Esophagus squamous epithelium (tissue), 5 donors: Measurements from ENCODE around the gene ZDHHC7. TPM values are rescaled to one million over a fixed set of nuclear protein-coding genes. Genes with fewer than 3 reads are reported as not detected.

ENCODE experiments used
- DNase-seq: peaks from one replicate; lab custom pipeline; 2025; lab: John Stamatoyannopoulos, UW
- H3K27ac ChIP-seq, 4 donors: fragments of 200-600 bp; sonication (generic); one replicate each; pipeline ENCODE4 v1.5.1; 2016 to 2019; ENCODE audit warnings: mild to moderate bottlenecking in 1 of 4
- H3K27me3 ChIP-seq, 4 donors: fragments of 200-600 bp; sonication (generic); 1 replicate in 3 of 4; 2 replicates in 1 of 4; pipeline versions ENCODE4 v1.5.1 to v1.6.0; 2017 to 2021; ENCODE audit warnings: antibody characterized with exemption in 1 of 4
- H3K36me3 ChIP-seq, 3 donors: fragments of 200-600 bp; sonication (generic); one replicate each; pipeline ENCODE4 v1.5.1; 2016 to 2019
- H3K4me1 ChIP-seq, 3 donors: fragments of 200-600 bp; sonication (generic); one replicate each; pipeline ENCODE4 v1.5.1; 2017 to 2019
- H3K4me3 ChIP-seq, 4 donors: fragments of 200-600 bp; sonication (generic); 1 replicate in 3 of 4; 2 replicates in 1 of 4; pipeline ENCODE4 v1.5.1; 2016 to 2019; ENCODE audit warnings: mild to moderate bottlenecking in 2 of 4, moderate library complexity in 1 of 4
- H3K9me3 ChIP-seq, 3 donors: fragments of 200-600 bp; sonication (generic); one replicate each; pipeline ENCODE4 v1.5.1; 2016 to 2019
- POLR2A ChIP-seq, 4 donors: fragments of 450-650 bp; IDR thresholded peaks; one replicate each; pipeline ENCODE4 v1.6.1; 2017; ENCODE audit warnings: antibody characterized with exemption in 4 of 4, mild to moderate bottlenecking in 4 of 4, moderate library complexity in 3 of 4
- WGBS, 2 donors: methylation state at CpG; one replicate each; pipeline ENCODE4 v1.1.5; 2018; 5-methylcytosine and 5-hydroxymethylcytosine counted together
- intact Hi-C: fragments of 100-400 bp; cut with DNase I; formaldehyde crosslinking; loops from one replicate; pipeline ENCODE4 v1.15.0; 2022
- total RNA-seq, 4 donors: library from RNA; depleted of rRNA; stranded (reverse); fragments of >200 nt; gene quantifications; one replicate each; pipeline ENCODE4 v1.1.0, GENCODE V29; 2016
- TF ChIP-seq, protein P1 (sequence below), 6 experiments: fragments of 450-650 bp in 4 of 6; fragments of 200-600 bp in 2 of 6; sonication (generic) in 2 of 6; IDR thresholded peaks; one replicate each; pipeline ENCODE4 v1.5.1; 2016 to 2019; ENCODE audit warnings: antibody characterized with exemption in 6 of 6, mild to moderate bottlenecking in 4 of 6, moderate library complexity in 4 of 6
- donor health status: DM: yes; HTN: yes; CAD: no.

The ZDHHC7 gene
- total RNA-seq, 4 donors from 2014 or later, result 31.2 to 41.2 (median 38.6) TPM

- no peaks in the 10 kb centered on the region for H3K36me3 ChIP-seq
Observed at GRCh38 chr16:84965428-84966415, 45.6 kb downstream of the ZDHHC7 start.

DNA sequence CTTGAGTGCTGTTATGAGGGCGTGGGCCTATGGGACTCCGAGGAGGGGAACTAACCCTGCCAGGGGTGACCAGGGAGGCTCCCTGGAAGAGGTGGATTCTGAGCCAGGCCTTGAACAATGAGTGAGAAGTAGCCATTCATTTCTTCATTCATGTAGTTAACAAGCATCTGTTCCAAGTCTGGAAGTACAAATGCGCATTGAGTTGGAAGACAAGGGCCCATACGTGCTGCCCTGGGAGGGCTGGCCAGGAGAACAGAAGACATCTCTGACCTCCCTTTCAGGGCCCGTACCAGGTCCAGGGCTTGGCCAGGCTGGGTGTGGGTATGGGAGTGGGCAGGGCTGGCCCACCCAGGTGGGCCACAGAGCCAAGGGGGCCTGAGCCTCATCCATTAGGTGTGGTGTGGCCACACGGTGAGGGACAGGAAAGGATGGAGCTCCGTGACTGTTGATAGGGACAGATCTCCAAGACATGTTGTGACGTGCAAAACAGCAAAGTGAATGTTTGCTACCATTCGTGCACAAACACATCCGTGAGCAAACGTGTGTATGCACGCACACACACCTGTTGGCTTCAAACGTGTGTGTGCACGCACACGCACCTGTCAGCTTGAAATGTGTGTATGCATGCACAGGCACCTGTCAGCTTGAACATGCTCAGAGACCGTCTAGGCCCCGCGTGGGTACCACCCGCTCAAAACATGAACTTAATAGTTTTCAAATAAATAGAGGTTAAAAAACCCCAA is 46.8 kb downstream of the ZDHHC7 start:
- intact Hi-C loops, result loop anchor here (5.0 to 10.0 kb wide), 2 partner anchors 120 to 207 kb away; no protein-coding TSS in a partner anchor
- TF ChIP-seq, protein P1, sequence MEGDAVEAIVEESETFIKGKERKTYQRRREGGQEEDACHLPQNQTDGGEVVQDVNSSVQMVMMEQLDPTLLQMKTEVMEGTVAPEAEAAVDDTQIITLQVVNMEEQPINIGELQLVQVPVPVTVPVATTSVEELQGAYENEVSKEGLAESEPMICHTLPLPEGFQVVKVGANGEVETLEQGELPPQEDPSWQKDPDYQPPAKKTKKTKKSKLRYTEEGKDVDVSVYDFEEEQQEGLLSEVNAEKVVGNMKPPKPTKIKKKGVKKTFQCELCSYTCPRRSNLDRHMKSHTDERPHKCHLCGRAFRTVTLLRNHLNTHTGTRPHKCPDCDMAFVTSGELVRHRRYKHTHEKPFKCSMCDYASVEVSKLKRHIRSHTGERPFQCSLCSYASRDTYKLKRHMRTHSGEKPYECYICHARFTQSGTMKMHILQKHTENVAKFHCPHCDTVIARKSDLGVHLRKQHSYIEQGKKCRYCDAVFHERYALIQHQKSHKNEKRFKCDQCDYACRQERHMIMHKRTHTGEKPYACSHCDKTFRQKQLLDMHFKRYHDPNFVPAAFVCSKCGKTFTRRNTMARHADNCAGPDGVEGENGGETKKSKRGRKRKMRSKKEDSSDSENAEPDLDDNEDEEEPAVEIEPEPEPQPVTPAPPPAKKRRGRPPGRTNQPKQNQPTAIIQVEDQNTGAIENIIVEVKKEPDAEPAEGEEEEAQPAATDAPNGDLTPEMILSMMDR (IDR thresholded peaks at IDR 0.05), result no peak
- no peak for TF ChIP-seq POLR2A (IDR thresholded peaks at IDR 0.05)
- Histone ChIP-seq H3K4me1 (no peaks in the 10 kb centered on the region), H3K27me3 (peaks cover 0 to 35% (median 0%) of the 10 kb centered on the region in 4 donors), H3K9me3 (no peaks in the 10 kb centered on the region), H3K27ac (no peak overlapping the region), H3K36me3 (no peaks in the 10 kb centered on the region), H3K4me3 (no peak overlapping the region)
- 62 to 65% methylated on average over 9 to 19 of the region's 19 CpGs for WGBS, 2 donors
- DNase-seq, result no peak

More at GRCh38 chr16:84965428-84966415, 45.6 kb downstream of the ZDHHC7 start:
- intact Hi-C loops, result loop anchor here (5.0 to 10.0 kb wide), 2 partner anchors 119 to 208 kb away; no protein-coding TSS in a partner anchor
- H3K27me3 ChIP-seq, result peaks cover 0 to 40% (median 0%) of the 10 kb centered on the region in 4 donors
- H3K4me1 ChIP-seq, result peaks cover 0 to 5% (median 0%) of the 10 kb centered on the region in 3 donors
- H3K27ac ChIP-seq, result no peak overlapping the region
- no peak overlapping the region for H3K4me3 ChIP-seq
- no peaks in the 10 kb centered on the region for H3K9me3 ChIP-seq
- TF ChIP-seq, protein P1 (IDR thresholded peaks at IDR 0.05), result no peak
- TF ChIP-seq POLR2A (IDR thresholded peaks at IDR 0.05), result no peak
- no peak for DNase-seq
- WGBS, 2 donors, result 86 to 90% methylated on average over 41 to 42 of the region's 43 CpGs

DNA sequence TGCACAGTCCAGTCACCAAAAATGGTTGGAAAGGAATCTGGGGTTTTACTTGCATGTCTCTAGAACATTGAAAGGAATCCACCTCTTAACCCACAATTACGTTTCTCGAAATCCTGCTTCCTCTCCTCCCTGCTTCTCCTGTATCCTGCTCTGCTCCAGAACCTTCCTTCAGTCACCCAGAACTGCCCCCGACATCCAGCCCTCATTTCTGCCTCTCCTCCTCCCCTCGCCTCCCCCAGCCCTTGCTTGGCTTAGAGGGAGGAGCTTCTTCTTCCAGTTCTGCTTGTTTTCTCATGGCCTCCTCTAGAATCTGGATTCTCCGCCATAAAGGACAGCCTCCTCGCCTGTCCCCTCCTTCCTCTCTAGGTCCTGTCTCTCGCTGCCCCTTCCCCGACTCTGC is 48.3 kb downstream of the ZDHHC7 start:
- intact Hi-C loops, result loop anchor here (10.0 kb wide), 1 partner anchor 122 kb away; no protein-coding TSS in a partner anchor
- no peaks in the 10 kb centered on the region for H3K9me3 ChIP-seq
- TF ChIP-seq, protein P1 (IDR thresholded peaks at IDR 0.05), result no peak
- TF ChIP-seq POLR2A (IDR thresholded peaks at IDR 0.05), result no peak
- no peaks in the 10 kb centered on the region for H3K4me1 ChIP-seq
- no peak for DNase-seq
- H3K27ac ChIP-seq, result no peak overlapping the region
- 70 to 78% methylated on average over 6 to 8 of the region's 8 CpGs for WGBS, 2 donors
- H3K27me3 ChIP-seq, result peaks cover 0 to 24% (median 0%) of the 10 kb centered on the region in 4 donors
- H3K36me3 ChIP-seq, result no peaks in the 10 kb centered on the region
- H3K4me3 ChIP-seq, result no peak overlapping the region

GRCh38 chr16:84960942-84961341 is 50.4 kb downstream of the ZDHHC7 start:
- Histone ChIP-seq H3K4me1 (no peaks in the 10 kb centered on the region), H3K4me3 (no peak overlapping the region), H3K36me3 (no peaks in the 10 kb centered on the region), H3K27me3 (peaks cover 0 to 18% (median 0%) of the 10 kb centered on the region in 4 donors), H3K27ac (no peak overlapping the region), H3K9me3 (no peaks in the 10 kb centered on the region)
- no peak for TF ChIP-seq POLR2A (IDR thresholded peaks at IDR 0.05)
- TF ChIP-seq, protein P1 (IDR thresholded peaks at IDR 0.05), result no peak
- no peak for DNase-seq
- intact Hi-C loops, result loop anchor here (10.0 kb wide), 1 partner anchor 124 kb away; no protein-coding TSS in a partner anchor
- 42 to 61% methylated on average over 3 to 4 of the region's 4 CpGs for WGBS, 2 donors
